HepG2 (cell line): ENCODE data around the gene GMEB2. TPM values are rescaled to one million over a fixed set of nuclear protein-coding genes. Genes with fewer than 3 reads are reported as not detected.

Experiments
- ARNTL ChIP-seq: sonication (generic); formaldehyde crosslinking; IDR thresholded peaks from 2 replicates; pipeline ENCODE4 v1.4.0; 2020; ENCODE audit warnings: mild to moderate bottlenecking, missing genetic modification reagents
- CBX2 ChIP-seq, 2 experiments: fragments of 200-600 bp in 1 of 2; sonication (generic); formaldehyde crosslinking in 1 of 2; IDR thresholded peaks; 2 replicates each; pipeline versions ENCODE4 v1.7.0 to v1.8.1; 2018 to 2022; ENCODE audit warnings: low read depth in 2 of 2, low read length in 1 of 2, mild to moderate bottlenecking in 1 of 2, missing genetic modification reagents in 1 of 2
- CEBPG ChIP-seq: IDR thresholded peaks from 2 replicates; pipeline ENCODE4 v1.6.1; 2016
- CHCHD3 ChIP-seq: sonication (generic); formaldehyde crosslinking; IDR thresholded peaks from 2 replicates; pipeline ENCODE4 v1.8.0; 2022; ENCODE audit warnings: mild to moderate bottlenecking, missing genetic modification reagents, moderate library complexity
- ELF4 ChIP-seq: sonication (generic); formaldehyde crosslinking; IDR thresholded peaks from 2 replicates; pipeline ENCODE4 v1.5.0; 2020; ENCODE audit warnings: missing genetic modification reagents, mild to moderate bottlenecking, moderate library complexity, borderline replicate concordance
- HOXA9 ChIP-seq: sonication (generic); formaldehyde crosslinking; IDR thresholded peaks from 2 replicates; pipeline ENCODE4 v1.8.1; 2022; ENCODE audit warnings: missing genetic modification reagents, mild to moderate bottlenecking, moderate library complexity, borderline replicate concordance
- JARID2 ChIP-seq: sonication (generic); formaldehyde crosslinking; IDR thresholded peaks from 2 replicates; pipeline ENCODE4 v1.8.1; 2023; ENCODE audit warnings: missing genetic modification reagents, inconsistent platforms; ENCODE audit not compliant: insufficient replicate concordance
- KDM5B ChIP-seq: sonication (generic); formaldehyde crosslinking; IDR thresholded peaks from 2 replicates; pipeline ENCODE4 v1.4.0; 2020; ENCODE audit warnings: missing genetic modification reagents, mild to moderate bottlenecking, borderline replicate concordance
- MAF1 ChIP-seq: sonication (generic); formaldehyde crosslinking; IDR thresholded peaks from 2 replicates; pipeline ENCODE4 v1.5.0; 2020; ENCODE audit warnings: missing genetic modification reagents, borderline replicate concordance
- MXI1 ChIP-seq: IDR thresholded peaks from 3 replicates; pipeline ENCODE4 v1.6.1; 2012; ENCODE audit warnings: low read depth, low read length, inconsistent platforms, borderline replicate concordance
- RFX3 ChIP-seq: IDR thresholded peaks from 2 replicates; pipeline ENCODE4 v1.6.1; 2016; ENCODE audit warnings: missing biosample characterization, missing genetic modification reagents
- RFX5 ChIP-seq: IDR thresholded peaks from 2 replicates; pipeline ENCODE4 v1.6.1; 2011; ENCODE audit warnings: low read depth, low read length, improper control_type of control experiment
- ZNF24 ChIP-seq: fragments of 450-650 bp; IDR thresholded peaks from 2 replicates; pipeline ENCODE4 v1.6.1; 2017; ENCODE audit warnings: antibody characterized with exemption, mild to moderate bottlenecking
- ZNF274 ChIP-seq: sonication (generic); formaldehyde crosslinking; IDR thresholded peaks from 2 replicates; pipeline ENCODE4 v1.5.1; 2020; ENCODE audit warnings: mild to moderate bottlenecking, missing genetic modification reagents
- ZNF335 ChIP-seq: sonication (generic); formaldehyde crosslinking; IDR thresholded peaks from 2 replicates; pipeline ENCODE4 v1.4.0; 2020; ENCODE audit warnings: missing genetic modification reagents
- ZNF354B ChIP-seq: sonication (generic); formaldehyde crosslinking; IDR thresholded peaks from 2 replicates; pipeline ENCODE4 v1.8.0; 2022; ENCODE audit warnings: mild to moderate bottlenecking, missing genetic modification reagents
- ZNF563 ChIP-seq: sonication (generic); formaldehyde crosslinking; IDR thresholded peaks from 2 replicates; pipeline ENCODE4 v1.8.0; 2022; ENCODE audit warnings: mild to moderate bottlenecking, moderate library complexity, missing genetic modification reagents
- ZNF564 ChIP-seq: sonication (generic); formaldehyde crosslinking; IDR thresholded peaks from 2 replicates; pipeline ENCODE4 v1.8.1; 2023; ENCODE audit warnings: mild to moderate bottlenecking, missing genetic modification reagents
- ZNF674 ChIP-seq: sonication (generic); formaldehyde crosslinking; IDR thresholded peaks from 2 replicates; pipeline ENCODE4 v1.5.0; 2020; ENCODE audit warnings: low read depth, mild to moderate bottlenecking, missing genetic modification reagents
- ZNF749 ChIP-seq: sonication (generic); formaldehyde crosslinking; IDR thresholded peaks from 2 replicates; pipeline ENCODE4 v1.8.0; 2022; ENCODE audit warnings: mild to moderate bottlenecking, missing genetic modification reagents, moderate library complexity, borderline replicate concordance
- ZSCAN31 ChIP-seq: sonication (generic); formaldehyde crosslinking; IDR thresholded peaks from 2 replicates; pipeline ENCODE4 v1.5.0; 2020; ENCODE audit warnings: low read depth, mild to moderate bottlenecking, missing genetic modification reagents
- polyA plus RNA-seq, 8 experiments: library from polyadenylated mRNA; depleted of rRNA in 3 of 8; stranded (reverse) in 7 of 8; unstranded in 1 of 8; fragments of >200 nt; fragmentation: Illumina TruSeq in 4 of 8; extraction: Trizol in 4 of 8; gene quantifications; 2 replicates each; pipeline versions ENCODE4 v1.2.1 to v1.2.3, GENCODE V29; 2011 to 2016; ENCODE audit warnings: low read depth in 4 of 8, missing spikeins in 1 of 8, mixed read lengths in 1 of 8; ENCODE audit not compliant: insufficient read depth in 1 of 8
- total RNA-seq, 5 experiments: library from RNA; depleted of rRNA; stranded (reverse); fragments of >200 nt; fragmentation: Illumina TruSeq; extraction: Trizol; gene quantifications; 2 replicates each; pipeline ENCODE4 v1.2.3, GENCODE V29; 2016; ENCODE audit warnings: low read depth in 1 of 5
- TF ChIP-seq, protein P1 (sequence below): sonication (generic); formaldehyde crosslinking; conservative IDR thresholded peaks from 2 replicates; pipeline ENCODE4 v1.8.1; 2023; ENCODE audit warnings: missing genetic modification reagents
- TF ChIP-seq, protein P2 (sequence below): sonication (generic); formaldehyde crosslinking; IDR thresholded peaks from 2 replicates; pipeline ENCODE4 v1.4.0; 2020; ENCODE audit warnings: missing genetic modification reagents
- TF ChIP-seq, protein P3 (sequence below): sonication (generic); formaldehyde crosslinking; IDR thresholded peaks from 2 replicates; pipeline ENCODE4 v1.8.0; 2022; ENCODE audit warnings: mild to moderate bottlenecking, missing genetic modification reagents, moderate library complexity
- TF ChIP-seq, protein P4 (sequence below): sonication (generic); formaldehyde crosslinking; IDR thresholded peaks from 2 replicates; pipeline ENCODE4 v1.5.0; 2020; ENCODE audit warnings: missing genetic modification reagents
- TF ChIP-seq, protein P5 (sequence below): sonication (generic); formaldehyde crosslinking; IDR thresholded peaks from 2 replicates; pipeline ENCODE4 v1.4.0; 2020; ENCODE audit warnings: mild to moderate bottlenecking, low read depth, missing genetic modification reagents

GMEB2 gene
- total and polyA plus RNA-seq, 2 of the 13 experiments (the other 11 are each of a cell fraction or from before 2014, with no cell fraction given) = 10.6 to 12.4 TPM

DNA sequence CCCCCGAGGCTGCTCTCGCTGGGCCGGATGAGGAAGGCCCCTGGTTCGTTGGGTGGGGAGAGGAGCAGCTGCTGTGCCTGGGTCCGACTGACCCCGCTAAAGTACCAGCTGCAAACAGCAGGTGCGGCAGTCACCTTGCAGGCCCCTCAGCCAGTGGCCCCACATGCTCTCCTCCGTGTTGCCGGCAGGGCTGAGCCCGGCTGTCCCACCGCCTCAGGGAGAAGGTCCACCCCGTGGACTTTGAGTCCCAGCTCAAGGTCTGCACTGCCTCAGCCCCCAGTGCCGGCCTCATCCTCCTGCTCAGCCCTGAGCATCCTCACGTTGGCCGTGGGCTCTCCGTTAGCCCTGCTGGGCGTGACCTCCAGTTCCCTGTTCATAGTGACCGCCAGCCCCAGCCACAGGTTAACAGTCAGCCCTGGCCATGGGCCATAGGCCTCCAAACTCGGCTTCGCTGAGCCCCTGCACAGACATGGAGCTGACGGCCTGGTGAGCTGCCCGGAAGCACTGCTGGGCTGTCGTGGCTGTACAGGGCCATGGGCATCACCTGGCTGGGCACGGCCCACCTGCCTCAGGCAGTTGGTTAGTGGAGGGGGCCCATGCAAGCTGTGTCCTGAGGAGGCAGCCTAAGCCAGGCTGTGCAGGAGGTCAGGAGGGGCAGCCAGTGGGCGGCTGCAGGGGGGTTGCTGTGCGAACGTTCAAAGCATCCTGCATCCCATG is 82.5 kb downstream of the GMEB2 start (continued):
- TF ChIP-seq, protein P1, sequence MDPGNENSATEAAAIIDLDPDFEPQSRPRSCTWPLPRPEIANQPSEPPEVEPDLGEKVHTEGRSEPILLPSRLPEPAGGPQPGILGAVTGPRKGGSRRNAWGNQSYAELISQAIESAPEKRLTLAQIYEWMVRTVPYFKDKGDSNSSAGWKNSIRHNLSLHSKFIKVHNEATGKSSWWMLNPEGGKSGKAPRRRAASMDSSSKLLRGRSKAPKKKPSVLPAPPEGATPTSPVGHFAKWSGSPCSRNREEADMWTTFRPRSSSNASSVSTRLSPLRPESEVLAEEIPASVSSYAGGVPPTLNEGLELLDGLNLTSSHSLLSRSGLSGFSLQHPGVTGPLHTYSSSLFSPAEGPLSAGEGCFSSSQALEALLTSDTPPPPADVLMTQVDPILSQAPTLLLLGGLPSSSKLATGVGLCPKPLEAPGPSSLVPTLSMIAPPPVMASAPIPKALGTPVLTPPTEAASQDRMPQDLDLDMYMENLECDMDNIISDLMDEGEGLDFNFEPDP (CRISPR knock-in tag) = no peak
- TF ChIP-seq, protein P2, sequence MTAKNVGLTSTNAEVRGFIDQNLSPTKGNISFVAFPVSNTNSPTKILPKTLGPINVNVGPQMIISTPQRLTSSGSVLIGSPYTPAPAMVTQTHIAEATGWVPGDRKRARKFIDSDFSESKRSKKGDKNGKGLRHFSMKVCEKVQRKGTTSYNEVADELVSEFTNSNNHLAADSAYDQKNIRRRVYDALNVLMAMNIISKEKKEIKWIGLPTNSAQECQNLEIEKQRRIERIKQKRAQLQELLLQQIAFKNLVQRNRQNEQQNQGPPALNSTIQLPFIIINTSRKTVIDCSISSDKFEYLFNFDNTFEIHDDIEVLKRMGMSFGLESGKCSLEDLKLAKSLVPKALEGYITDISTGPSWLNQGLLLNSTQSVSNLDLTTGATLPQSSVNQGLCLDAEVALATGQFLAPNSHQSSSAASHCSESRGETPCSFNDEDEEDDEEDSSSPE = no peak
- TF ChIP-seq ZNF274 (CRISPR knock-in tag) (no peak), CEBPG (no peak), MAF1 (CRISPR knock-in tag) (no peak), ZNF564 (CRISPR knock-in tag) (no peak), ZSCAN31 (CRISPR knock-in tag) (no peak), ZNF674 (CRISPR knock-in tag) (no peak), ZNF354B (CRISPR knock-in tag) (no peak), KDM5B (no peak), ZNF335 (CRISPR knock-in tag) (no peak), RFX3 (CRISPR knock-in tag) (no peak), CHCHD3 (CRISPR knock-in tag) (no peak), RFX5 (no peak), CBX2 (IDR thresholded peaks at IDR 0.05; ENCODE audit: low read depth, low read length) (no peak), CBX2 (CRISPR knock-in tag; IDR thresholded peaks at IDR 0.05; ENCODE audit: low read depth) (no peak), ZNF749 (CRISPR knock-in tag) (no peak), HOXA9 (CRISPR knock-in tag) (no peak), JARID2 (CRISPR knock-in tag) (no peak), ARNTL (CRISPR knock-in tag) (no peak), MXI1 (peak; percentile 46; the same call in 1 of the 3 replicates), ZNF563 (no peak), ELF4 (CRISPR knock-in tag) (no peak), ZNF24 (no peak)
- TF ChIP-seq, protein P3, sequence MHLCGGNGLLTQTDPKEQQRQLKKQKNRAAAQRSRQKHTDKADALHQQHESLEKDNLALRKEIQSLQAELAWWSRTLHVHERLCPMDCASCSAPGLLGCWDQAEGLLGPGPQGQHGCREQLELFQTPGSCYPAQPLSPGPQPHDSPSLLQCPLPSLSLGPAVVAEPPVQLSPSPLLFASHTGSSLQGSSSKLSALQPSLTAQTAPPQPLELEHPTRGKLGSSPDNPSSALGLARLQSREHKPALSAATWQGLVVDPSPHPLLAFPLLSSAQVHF (CRISPR knock-in tag) = no peak
- TF ChIP-seq, protein P4, sequence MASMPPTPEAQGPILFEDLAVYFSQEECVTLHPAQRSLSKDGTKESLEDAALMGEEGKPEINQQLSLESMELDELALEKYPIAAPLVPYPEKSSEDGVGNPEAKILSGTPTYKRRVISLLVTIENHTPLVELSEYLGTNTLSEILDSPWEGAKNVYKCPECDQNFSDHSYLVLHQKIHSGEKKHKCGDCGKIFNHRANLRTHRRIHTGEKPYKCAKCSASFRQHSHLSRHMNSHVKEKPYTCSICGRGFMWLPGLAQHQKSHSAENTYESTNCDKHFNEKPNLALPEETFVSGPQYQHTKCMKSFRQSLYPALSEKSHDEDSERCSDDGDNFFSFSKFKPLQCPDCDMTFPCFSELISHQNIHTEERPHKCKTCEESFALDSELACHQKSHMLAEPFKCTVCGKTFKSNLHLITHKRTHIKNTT (CRISPR knock-in tag) = no peak
- TF ChIP-seq, protein P5, sequence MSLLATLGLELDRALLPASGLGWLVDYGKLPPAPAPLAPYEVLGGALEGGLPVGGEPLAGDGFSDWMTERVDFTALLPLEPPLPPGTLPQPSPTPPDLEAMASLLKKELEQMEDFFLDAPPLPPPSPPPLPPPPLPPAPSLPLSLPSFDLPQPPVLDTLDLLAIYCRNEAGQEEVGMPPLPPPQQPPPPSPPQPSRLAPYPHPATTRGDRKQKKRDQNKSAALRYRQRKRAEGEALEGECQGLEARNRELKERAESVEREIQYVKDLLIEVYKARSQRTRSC (CRISPR knock-in tag) = no peak
